ENCODE results near the gene UBR3. TPM values are rescaled to one million over a fixed set of nuclear protein-coding genes. Genes with fewer than 3 reads are reported as not detected.

Gene UBR3
- total and polyA plus RNA-seq, 2 experiments from 2014 or later = 10.7 to 28.0 TPM

DNA sequence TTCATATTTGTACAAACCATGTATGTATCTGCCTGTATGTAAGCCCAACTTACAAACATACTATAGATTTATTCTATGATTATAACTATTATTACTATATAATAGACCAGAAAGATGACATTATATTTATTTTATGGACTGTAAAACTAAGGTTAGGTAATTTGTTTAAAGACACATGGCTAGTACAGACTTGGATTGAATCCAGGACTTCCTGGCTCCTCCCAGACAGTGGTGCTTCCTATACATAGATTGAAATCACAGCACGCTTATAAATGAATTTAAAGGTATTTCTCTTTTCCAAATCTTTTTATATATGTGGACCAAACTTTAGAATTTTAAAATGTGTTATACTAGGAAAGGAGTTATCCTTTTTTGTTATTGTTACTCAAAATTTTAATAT is 199.1 kb downstream of the UBR3 start:
- no peak overlapping the region for H3K4me3 Mint-ChIP-seq
- peaks cover 11% of the 10 kb centered on the region for H3K9me3 Mint-ChIP-seq
- TF ChIP-seq, protein P1, sequence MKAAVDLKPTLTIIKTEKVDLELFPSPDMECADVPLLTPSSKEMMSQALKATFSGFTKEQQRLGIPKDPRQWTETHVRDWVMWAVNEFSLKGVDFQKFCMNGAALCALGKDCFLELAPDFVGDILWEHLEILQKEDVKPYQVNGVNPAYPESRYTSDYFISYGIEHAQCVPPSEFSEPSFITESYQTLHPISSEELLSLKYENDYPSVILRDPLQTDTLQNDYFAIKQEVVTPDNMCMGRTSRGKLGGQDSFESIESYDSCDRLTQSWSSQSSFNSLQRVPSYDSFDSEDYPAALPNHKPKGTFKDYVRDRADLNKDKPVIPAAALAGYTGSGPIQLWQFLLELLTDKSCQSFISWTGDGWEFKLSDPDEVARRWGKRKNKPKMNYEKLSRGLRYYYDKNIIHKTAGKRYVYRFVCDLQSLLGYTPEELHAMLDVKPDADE (IDR thresholded peaks at IDR 0.05) = no peak
- TF ChIP-seq, protein P2, sequence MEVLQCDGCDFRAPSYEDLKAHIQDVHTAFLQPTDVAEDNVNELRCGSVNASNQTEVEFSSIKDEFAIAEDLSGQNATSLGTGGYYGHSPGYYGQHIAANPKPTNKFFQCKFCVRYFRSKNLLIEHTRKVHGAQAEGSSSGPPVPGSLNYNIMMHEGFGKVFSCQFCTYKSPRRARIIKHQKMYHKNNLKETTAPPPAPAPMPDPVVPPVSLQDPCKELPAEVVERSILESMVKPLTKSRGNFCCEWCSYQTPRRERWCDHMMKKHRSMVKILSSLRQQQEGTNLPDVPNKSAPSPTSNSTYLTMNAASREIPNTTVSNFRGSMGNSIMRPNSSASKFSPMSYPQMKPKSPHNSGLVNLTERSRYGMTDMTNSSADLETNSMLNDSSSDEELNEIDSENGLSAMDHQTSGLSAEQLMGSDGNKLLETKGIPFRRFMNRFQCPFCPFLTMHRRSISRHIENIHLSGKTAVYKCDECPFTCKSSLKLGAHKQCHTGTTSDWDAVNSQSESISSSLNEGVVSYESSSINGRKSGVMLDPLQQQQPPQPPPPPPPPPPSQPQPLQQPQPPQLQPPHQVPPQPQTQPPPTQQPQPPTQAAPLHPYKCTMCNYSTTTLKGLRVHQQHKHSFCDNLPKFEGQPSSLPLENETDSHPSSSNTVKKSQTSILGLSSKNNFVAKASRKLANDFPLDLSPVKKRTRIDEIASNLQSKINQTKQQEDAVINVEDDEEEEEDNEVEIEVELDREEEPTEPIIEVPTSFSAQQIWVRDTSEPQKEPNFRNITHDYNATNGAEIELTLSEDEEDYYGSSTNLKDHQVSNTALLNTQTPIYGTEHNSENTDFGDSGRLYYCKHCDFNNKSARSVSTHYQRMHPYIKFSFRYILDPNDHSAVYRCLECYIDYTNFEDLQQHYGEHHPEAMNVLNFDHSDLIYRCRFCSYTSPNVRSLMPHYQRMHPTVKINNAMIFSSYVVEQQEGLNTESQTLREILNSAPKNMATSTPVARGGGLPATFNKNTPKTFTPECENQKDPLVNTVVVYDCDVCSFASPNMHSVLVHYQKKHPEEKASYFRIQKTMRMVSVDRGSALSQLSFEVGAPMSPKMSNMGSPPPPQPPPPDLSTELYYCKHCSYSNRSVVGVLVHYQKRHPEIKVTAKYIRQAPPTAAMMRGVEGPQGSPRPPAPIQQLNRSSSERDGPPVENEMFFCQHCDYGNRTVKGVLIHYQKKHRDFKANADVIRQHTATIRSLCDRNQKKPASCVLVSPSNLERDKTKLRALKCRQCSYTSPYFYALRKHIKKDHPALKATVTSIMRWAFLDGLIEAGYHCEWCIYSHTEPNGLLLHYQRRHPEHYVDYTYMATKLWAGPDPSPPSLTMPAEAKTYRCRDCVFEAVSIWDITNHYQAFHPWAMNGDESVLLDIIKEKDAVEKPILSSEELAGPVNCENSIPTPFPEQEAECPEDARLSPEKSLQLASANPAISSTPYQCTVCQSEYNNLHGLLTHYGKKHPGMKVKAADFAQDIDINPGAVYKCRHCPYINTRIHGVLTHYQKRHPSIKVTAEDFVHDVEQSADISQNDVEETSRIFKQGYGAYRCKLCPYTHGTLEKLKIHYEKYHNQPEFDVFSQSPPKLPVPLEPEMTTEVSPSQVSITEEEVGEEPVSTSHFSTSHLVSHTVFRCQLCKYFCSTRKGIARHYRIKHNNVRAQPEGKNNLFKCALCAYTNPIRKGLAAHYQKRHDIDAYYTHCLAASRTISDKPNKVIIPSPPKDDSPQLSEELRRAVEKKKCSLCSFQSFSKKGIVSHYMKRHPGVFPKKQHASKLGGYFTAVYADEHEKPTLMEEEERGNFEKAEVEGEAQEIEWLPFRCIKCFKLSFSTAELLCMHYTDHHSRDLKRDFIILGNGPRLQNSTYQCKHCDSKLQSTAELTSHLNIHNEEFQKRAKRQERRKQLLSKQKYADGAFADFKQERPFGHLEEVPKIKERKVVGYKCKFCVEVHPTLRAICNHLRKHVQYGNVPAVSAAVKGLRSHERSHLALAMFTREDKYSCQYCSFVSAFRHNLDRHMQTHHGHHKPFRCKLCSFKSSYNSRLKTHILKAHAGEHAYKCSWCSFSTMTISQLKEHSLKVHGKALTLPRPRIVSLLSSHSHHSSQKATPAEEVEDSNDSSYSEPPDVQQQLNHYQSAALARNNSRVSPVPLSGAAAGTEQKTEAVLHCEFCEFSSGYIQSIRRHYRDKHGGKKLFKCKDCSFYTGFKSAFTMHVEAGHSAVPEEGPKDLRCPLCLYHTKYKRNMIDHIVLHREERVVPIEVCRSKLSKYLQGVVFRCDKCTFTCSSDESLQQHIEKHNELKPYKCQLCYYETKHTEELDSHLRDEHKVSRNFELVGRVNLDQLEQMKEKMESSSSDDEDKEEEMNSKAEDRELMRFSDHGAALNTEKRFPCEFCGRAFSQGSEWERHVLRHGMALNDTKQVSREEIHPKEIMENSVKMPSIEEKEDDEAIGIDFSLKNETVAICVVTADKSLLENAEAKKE (CRISPR knock-in tag; IDR thresholded peaks at IDR 0.05) = no peak
- TF ChIP-seq POLR2AphosphoS5 (IDR thresholded peaks at IDR 0.05; ENCODE audit: low read depth) (no peak), ZNF114 (CRISPR knock-in tag; IDR thresholded peaks at IDR 0.05) (no peak), ZNF331 (CRISPR knock-in tag; IDR thresholded peaks at IDR 0.05; ENCODE audit: low read depth) (no peak), EZH2phosphoT487 (IDR thresholded peaks at IDR 0.05; ENCODE audit: unreplicated experiment) (no peak), EZH2 (IDR thresholded peaks at IDR 0.05; ENCODE audit: low read depth, unreplicated experiment) (no peak), CREB1 (CRISPR knock-in tag; IDR thresholded peaks at IDR 0.05; ENCODE audit: low read depth) (no peak), STAT1 (IDR thresholded peaks at IDR 0.05; ENCODE audit: unreplicated experiment) (no peak), NANOG (IDR thresholded peaks at IDR 0.05; ENCODE audit: borderline replicate concordance) (no peak), JUNB (IDR thresholded peaks at IDR 0.05; ENCODE audit: unreplicated experiment) (no peak)
- TF ChIP-seq, protein P3, sequence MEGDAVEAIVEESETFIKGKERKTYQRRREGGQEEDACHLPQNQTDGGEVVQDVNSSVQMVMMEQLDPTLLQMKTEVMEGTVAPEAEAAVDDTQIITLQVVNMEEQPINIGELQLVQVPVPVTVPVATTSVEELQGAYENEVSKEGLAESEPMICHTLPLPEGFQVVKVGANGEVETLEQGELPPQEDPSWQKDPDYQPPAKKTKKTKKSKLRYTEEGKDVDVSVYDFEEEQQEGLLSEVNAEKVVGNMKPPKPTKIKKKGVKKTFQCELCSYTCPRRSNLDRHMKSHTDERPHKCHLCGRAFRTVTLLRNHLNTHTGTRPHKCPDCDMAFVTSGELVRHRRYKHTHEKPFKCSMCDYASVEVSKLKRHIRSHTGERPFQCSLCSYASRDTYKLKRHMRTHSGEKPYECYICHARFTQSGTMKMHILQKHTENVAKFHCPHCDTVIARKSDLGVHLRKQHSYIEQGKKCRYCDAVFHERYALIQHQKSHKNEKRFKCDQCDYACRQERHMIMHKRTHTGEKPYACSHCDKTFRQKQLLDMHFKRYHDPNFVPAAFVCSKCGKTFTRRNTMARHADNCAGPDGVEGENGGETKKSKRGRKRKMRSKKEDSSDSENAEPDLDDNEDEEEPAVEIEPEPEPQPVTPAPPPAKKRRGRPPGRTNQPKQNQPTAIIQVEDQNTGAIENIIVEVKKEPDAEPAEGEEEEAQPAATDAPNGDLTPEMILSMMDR (conservative IDR thresholded peaks at IDR 0.05; ENCODE audit: low read depth in 2 of 2) = no peak
- TF ChIP-seq, protein P4, sequence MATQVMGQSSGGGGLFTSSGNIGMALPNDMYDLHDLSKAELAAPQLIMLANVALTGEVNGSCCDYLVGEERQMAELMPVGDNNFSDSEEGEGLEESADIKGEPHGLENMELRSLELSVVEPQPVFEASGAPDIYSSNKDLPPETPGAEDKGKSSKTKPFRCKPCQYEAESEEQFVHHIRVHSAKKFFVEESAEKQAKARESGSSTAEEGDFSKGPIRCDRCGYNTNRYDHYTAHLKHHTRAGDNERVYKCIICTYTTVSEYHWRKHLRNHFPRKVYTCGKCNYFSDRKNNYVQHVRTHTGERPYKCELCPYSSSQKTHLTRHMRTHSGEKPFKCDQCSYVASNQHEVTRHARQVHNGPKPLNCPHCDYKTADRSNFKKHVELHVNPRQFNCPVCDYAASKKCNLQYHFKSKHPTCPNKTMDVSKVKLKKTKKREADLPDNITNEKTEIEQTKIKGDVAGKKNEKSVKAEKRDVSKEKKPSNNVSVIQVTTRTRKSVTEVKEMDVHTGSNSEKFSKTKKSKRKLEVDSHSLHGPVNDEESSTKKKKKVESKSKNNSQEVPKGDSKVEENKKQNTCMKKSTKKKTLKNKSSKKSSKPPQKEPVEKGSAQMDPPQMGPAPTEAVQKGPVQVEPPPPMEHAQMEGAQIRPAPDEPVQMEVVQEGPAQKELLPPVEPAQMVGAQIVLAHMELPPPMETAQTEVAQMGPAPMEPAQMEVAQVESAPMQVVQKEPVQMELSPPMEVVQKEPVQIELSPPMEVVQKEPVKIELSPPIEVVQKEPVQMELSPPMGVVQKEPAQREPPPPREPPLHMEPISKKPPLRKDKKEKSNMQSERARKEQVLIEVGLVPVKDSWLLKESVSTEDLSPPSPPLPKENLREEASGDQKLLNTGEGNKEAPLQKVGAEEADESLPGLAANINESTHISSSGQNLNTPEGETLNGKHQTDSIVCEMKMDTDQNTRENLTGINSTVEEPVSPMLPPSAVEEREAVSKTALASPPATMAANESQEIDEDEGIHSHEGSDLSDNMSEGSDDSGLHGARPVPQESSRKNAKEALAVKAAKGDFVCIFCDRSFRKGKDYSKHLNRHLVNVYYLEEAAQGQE (IDR thresholded peaks at IDR 0.05; ENCODE audit: unreplicated experiment) = no peak
- peaks cover 14% of the 10 kb centered on the region for H3K4me1 Mint-ChIP-seq
- Histone ChIP-seq H3K36me3 (ENCODE audit: insufficient read depth) (no peaks in the 10 kb centered on the region), H3K4me2 (no peak overlapping the region), H2AFZ (no peak overlapping the region), H3K9me2 (ENCODE audit: insufficient read depth) (no peaks in the 10 kb centered on the region), H3K79me2 (replicated peaks; ENCODE audit: insufficient read depth) (no peaks in the 10 kb centered on the region), H3K4me1 (ENCODE audit: insufficient read depth) (peaks cover 30% of the 10 kb centered on the region; the same call in 1 of the 2 replicates), H3K27ac (ENCODE audit: low read depth) (no peak overlapping the region), H3K27me3 (ENCODE audit: insufficient read depth) (no peaks in the 10 kb centered on the region), H4K20me1 (replicated peaks; ENCODE audit: insufficient read depth) (no peaks in the 10 kb centered on the region), H3F3A (replicated peaks; ENCODE audit: low read depth) (no peaks in the 10 kb centered on the region), H3K4me3 (no peak overlapping the region)
- H3K27ac Mint-ChIP-seq = no peak overlapping the region
- H3K36me3 Mint-ChIP-seq (ENCODE audit: low read depth) = peaks cover 17% of the 10 kb centered on the region
- DNase-seq (ENCODE audit: low spot score) = no peak
- ATAC-seq = no peak
- H3K27me3 Mint-ChIP-seq (ENCODE audit: insufficient read depth, low read depth, poor library complexity) = no peaks in the 10 kb centered on the region

Measured in GM23338 (cell line).